HG02798 (cell line): ENCODE results near the gene MAGEB5.
"Not testable (repeated sequence)": the region's sequence is repeated elsewhere in the genome, so short reads cannot be mapped to it uniquely, and the experiment has no call there.

Source experiments
- ATAC-seq: cut with Tn5 transposase; IDR thresholded peaks from one replicate; pipeline ENCODE4 v1.9.1; 2021; ENCODE audit warnings: mild to moderate bottlenecking; ENCODE audit not compliant: unreplicated experiment, poor library complexity

Gene MAGEB5, protein sequence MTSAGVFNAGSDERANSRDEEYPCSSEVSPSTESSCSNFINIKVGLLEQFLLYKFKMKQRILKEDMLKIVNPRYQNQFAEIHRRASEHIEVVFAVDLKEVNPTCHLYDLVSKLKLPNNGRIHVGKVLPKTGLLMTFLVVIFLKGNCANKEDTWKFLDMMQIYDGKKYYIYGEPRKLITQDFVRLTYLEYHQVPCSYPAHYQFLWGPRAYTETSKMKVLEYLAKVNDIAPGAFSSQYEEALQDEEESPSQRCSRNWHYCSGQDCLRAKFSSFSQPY

DNA sequence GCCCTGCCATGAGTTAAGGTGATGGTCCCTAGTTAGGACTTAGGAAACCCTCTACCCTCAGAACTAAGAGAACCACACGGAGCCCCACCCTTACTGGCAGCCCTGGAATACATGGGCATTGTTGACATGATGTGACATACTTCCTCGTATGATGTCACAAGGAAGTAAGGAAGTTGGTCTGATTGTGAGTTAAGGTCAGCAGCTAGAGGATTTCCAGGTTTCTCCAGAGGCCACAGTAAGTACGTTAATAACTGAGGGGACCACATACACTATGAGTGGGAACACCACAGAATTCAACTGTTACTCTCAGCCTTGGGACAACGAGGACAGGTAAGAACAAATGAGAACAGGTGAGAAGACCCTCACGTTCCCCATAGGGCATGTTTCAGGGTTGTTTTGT, at the start of gene MAGEB5:
TSS of gene MAGEB5 (plus strand) at position 301 of the 400 bp plus-strand sequence. CDS start 1,133 bp downstream, outside the sequence.
- ATAC-seq: no peak

GRCh38 chrX:26192204-26192603, 23.8 kb upstream of the MAGEB5 start, which contains the start of gene MAGEB6:
Gene MAGEB6 (plus strand): TSS chrX:26192440. CDS start chrX:26193847, 1,407 bp downstream.
- no peak for ATAC-seq

- ATAC-seq: no peak
Measured at GRCh38 chrX:26203561-26203960, 12.4 kb upstream of the MAGEB5 start.

- not testable (repeated sequence) for ATAC-seq
Measured at GRCh38 chrX:26204717-26205116, 11.3 kb upstream of the MAGEB5 start.

- ATAC-seq: no peak
Measured at GRCh38 chrX:26208012-26208411, 8.0 kb upstream of the MAGEB5 start.

GRCh38 chrX:26219351-26219750, 3.4 kb downstream of the MAGEB5 start:
- ATAC-seq: no peak

DNA sequence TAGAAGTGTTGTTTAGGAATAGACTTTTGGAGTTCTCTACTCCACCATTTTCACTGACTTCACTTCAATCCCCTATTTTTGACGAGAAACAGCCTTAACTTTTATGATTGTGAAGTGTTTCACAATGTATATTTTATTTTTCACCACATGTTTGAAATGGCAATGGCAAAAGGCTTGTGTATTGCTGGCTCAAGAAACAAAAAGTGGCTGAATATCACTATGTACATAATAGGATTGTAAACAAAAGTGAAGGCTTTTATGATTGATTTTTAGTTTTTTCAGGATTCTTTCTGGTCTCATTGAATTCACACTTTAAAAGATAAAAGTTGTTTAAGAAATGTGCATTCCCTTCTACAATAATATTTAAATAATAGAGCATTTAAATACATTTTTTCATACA, 18.2 kb downstream of the MAGEB5 start:
- ATAC-seq: no peak

DNA sequence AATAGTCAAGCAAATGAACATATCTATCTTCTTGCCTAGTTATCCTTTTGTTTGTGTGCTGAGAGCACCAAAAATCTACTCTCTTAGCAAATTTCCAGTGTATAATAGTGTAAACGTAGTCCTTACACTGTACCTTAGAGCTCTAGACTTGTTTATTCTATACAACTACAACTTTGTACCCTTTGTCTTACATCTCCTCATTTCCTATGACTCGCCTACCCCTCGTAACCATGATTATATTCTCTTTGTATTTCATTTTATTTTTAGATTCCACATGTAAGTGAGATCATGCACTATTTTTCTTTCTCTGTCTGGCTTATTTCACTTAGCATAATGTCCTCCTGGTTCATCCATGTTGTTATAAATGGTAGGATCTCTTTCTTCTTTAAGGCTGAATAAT, 37.6 kb downstream of the MAGEB5 start:
- no peak for ATAC-seq

- ATAC-seq: no peak
Measured at GRCh38 chrX:26254436-26254835, 38.5 kb downstream of the MAGEB5 start.

DNA sequence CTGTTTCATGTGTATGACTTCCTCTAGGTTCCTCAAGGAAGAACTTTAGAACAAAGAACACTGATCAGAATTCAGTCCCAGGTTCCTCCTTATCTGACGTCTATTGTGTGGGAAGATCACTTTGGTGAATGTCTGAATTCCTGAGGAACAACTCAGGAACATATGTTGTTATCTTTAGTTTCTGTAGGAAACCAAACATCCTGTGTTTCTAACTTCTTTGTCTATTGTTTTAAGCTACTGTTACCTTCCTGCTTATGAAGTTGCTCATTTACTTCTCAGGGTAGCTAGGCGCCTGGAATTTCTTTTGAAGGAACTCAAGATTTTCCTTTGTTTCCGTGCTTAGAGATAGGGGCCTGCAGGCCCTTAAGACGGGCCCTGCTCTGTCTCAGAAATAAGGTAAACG, 46.2 kb downstream of the MAGEB5 start:
- ATAC-seq: no peak
